ENCODE data around the gene SGCD.

The SGCD gene

GRCh38 chr5:156529892-156530291 is 202.9 kb downstream of the SGCD start:
- no peak overlapping the region for H3K4me3 ChIP-seq (ENCODE audit: low read length in 2 of 2)
- no peak overlapping the region for H3K14ac ChIP-seq (ENCODE audit: low read length)
- H2AK5ac ChIP-seq (ENCODE audit: low read depth, low read length) = no peak overlapping the region
- no peak overlapping the region for H2AFZ ChIP-seq (ENCODE audit: low read length)
- no peak overlapping the region for H3K27ac ChIP-seq (replicated peaks; ENCODE audit: low read length)
- H2BK12ac ChIP-seq (ENCODE audit: low read length) = no peak overlapping the region
- no peak for DNase-seq (ENCODE audit: low spot score)
- H3K18ac ChIP-seq (ENCODE audit: low read length) = no peak overlapping the region
- no peaks in the 10 kb centered on the region for H3K36me3 ChIP-seq (replicated peaks in 1 of 2; ENCODE audit: control insufficient read depth in 2 of 2, insufficient read depth in 2 of 2, low read length in 2 of 2)
- no peaks in the 10 kb centered on the region for H3K79me1 ChIP-seq (ENCODE audit: low read depth, low read length)
- no peak overlapping the region for H3K4me2 ChIP-seq (ENCODE audit: insufficient read depth, low read length, poor library complexity, severe bottlenecking)
- no peak overlapping the region for H3K9ac ChIP-seq (ENCODE audit: low read depth, low read length, poor library complexity)
- no peak overlapping the region for H4K91ac ChIP-seq (ENCODE audit: low read depth, low read length, poor library complexity)
- peaks cover 0 to 2% of the 10 kb centered on the region in 2 donors for H3K4me1 ChIP-seq (ENCODE audit: control insufficient read depth in 2 of 2, insufficient read depth in 1 of 2, low read depth in 1 of 2, low read length in 2 of 2)
- no peak overlapping the region for H2BK120ac ChIP-seq (ENCODE audit: low read depth, low read length)
- no peak overlapping the region for H3K23ac ChIP-seq (ENCODE audit: low read depth, low read length, poor library complexity)
- no peaks in the 10 kb centered on the region for H3K9me3 ChIP-seq (replicated peaks in 1 of 2; ENCODE audit: control insufficient read depth in 2 of 2, insufficient read depth in 1 of 2, low read depth in 1 of 2, low read length in 2 of 2)
- no peak overlapping the region for H2BK5ac ChIP-seq (ENCODE audit: low read length)
- WGBS, 2 donors (ENCODE audit: extremely low coverage in 2 of 2, insufficient read length in 2 of 2, insufficient replicate concordance in 1 of 2) = no CpG with 5 or more reads among the region's 1 CpG
- no peak overlapping the region for H4K8ac ChIP-seq (ENCODE audit: low read depth, low read length)
- no peak overlapping the region for H2BK15ac ChIP-seq (ENCODE audit: low read length)
- no peak overlapping the region for H3K4ac ChIP-seq (ENCODE audit: low read length)
- no peaks in the 10 kb centered on the region for H3K27me3 ChIP-seq (ENCODE audit: control insufficient read depth in 3 of 3, insufficient read depth in 3 of 3, low read depth in 1 of 3, low read length in 3 of 3)

GRCh38 chr5:156531199-156531598 is 204.2 kb downstream of the SGCD start:
- H4K91ac ChIP-seq (ENCODE audit: low read depth, low read length, poor library complexity) = no peak overlapping the region
- no peak overlapping the region for H3K4me2 ChIP-seq (ENCODE audit: insufficient read depth, low read length, poor library complexity, severe bottlenecking)
- H3K27ac ChIP-seq (replicated peaks; ENCODE audit: low read length) = no peak overlapping the region
- no peak overlapping the region for H3K23ac ChIP-seq (ENCODE audit: low read depth, low read length, poor library complexity)
- no peaks in the 10 kb centered on the region for H3K79me1 ChIP-seq (ENCODE audit: low read depth, low read length)
- H3K4me3 ChIP-seq (ENCODE audit: low read length in 2 of 2) = no peak overlapping the region
- no peak overlapping the region for H2BK120ac ChIP-seq (ENCODE audit: low read depth, low read length)
- H3K27me3 ChIP-seq (ENCODE audit: control insufficient read depth in 3 of 3, insufficient read depth in 3 of 3, low read depth in 1 of 3, low read length in 3 of 3) = no peaks in the 10 kb centered on the region
- no peak overlapping the region for H2BK5ac ChIP-seq (ENCODE audit: low read length)
- no peaks in the 10 kb centered on the region for H3K36me3 ChIP-seq (replicated peaks in 1 of 2; ENCODE audit: control insufficient read depth in 2 of 2, insufficient read depth in 2 of 2, low read length in 2 of 2)
- no peak overlapping the region for H4K8ac ChIP-seq (ENCODE audit: low read depth, low read length)
- H3K4ac ChIP-seq (ENCODE audit: low read length) = no peak overlapping the region
- no peak overlapping the region for H3K9ac ChIP-seq (ENCODE audit: low read depth, low read length, poor library complexity)
- H3K18ac ChIP-seq (ENCODE audit: low read length) = no peak overlapping the region
- WGBS, 2 donors (ENCODE audit: extremely low coverage in 2 of 2, insufficient read length in 2 of 2, insufficient replicate concordance in 1 of 2) = no CpG with 5 or more reads among the region's 2 CpGs
- DNase-seq (ENCODE audit: low spot score) = no peak
- H2BK15ac ChIP-seq (ENCODE audit: low read length) = no peak overlapping the region
- H3K14ac ChIP-seq (ENCODE audit: low read length) = no peak overlapping the region
- peaks cover 0 to under 1% of the 10 kb centered on the region in 2 donors for H3K4me1 ChIP-seq (ENCODE audit: control insufficient read depth in 2 of 2, insufficient read depth in 1 of 2, low read depth in 1 of 2, low read length in 2 of 2)
- no peak overlapping the region for H2BK12ac ChIP-seq (ENCODE audit: low read length)
- no peaks in the 10 kb centered on the region for H3K9me3 ChIP-seq (replicated peaks in 1 of 2; ENCODE audit: control insufficient read depth in 2 of 2, insufficient read depth in 1 of 2, low read depth in 1 of 2, low read length in 2 of 2)
- no peak overlapping the region for H2AK5ac ChIP-seq (ENCODE audit: low read depth, low read length)
- H2AFZ ChIP-seq (ENCODE audit: low read length) = no peak overlapping the region

- Histone ChIP-seq H3K9me3 (replicated peaks in 1 of 2; ENCODE audit: control insufficient read depth in 2 of 2, insufficient read depth in 1 of 2, low read depth in 1 of 2, low read length in 2 of 2) (no peaks in the 10 kb centered on the region), H4K8ac (ENCODE audit: low read depth, low read length) (no peak overlapping the region), H3K36me3 (replicated peaks in 1 of 2; ENCODE audit: control insufficient read depth in 2 of 2, insufficient read depth in 2 of 2, low read length in 2 of 2) (no peaks in the 10 kb centered on the region), H2BK120ac (ENCODE audit: low read depth, low read length) (no peak overlapping the region), H3K4me3 (ENCODE audit: low read length in 2 of 2) (no peak overlapping the region), H2BK12ac (ENCODE audit: low read length) (no peak overlapping the region), H2AFZ (ENCODE audit: low read length) (no peak overlapping the region), H3K9ac (ENCODE audit: low read depth, low read length, poor library complexity) (no peak overlapping the region), H3K23ac (ENCODE audit: low read depth, low read length, poor library complexity) (no peak overlapping the region), H3K79me1 (ENCODE audit: low read depth, low read length) (no peaks in the 10 kb centered on the region), H3K27ac (replicated peaks; ENCODE audit: low read length) (no peak overlapping the region), H2AK5ac (ENCODE audit: low read depth, low read length) (no peak overlapping the region), H4K91ac (ENCODE audit: low read depth, low read length, poor library complexity) (no peak overlapping the region), H3K27me3 (ENCODE audit: control insufficient read depth in 3 of 3, insufficient read depth in 3 of 3, low read depth in 1 of 3, low read length in 3 of 3) (no peaks in the 10 kb centered on the region), H3K18ac (ENCODE audit: low read length) (no peak overlapping the region), H3K4me1 (ENCODE audit: control insufficient read depth in 2 of 2, insufficient read depth in 1 of 2, low read depth in 1 of 2, low read length in 2 of 2) (no peaks in the 10 kb centered on the region), H2BK15ac (ENCODE audit: low read length) (no peak overlapping the region), H2BK5ac (ENCODE audit: low read length) (no peak overlapping the region), H3K4ac (ENCODE audit: low read length) (no peak overlapping the region), H3K14ac (ENCODE audit: low read length) (no peak overlapping the region), H3K4me2 (ENCODE audit: insufficient read depth, low read length, poor library complexity, severe bottlenecking) (no peak overlapping the region)
- DNase-seq (ENCODE audit: low spot score) = no peak
- WGBS, 2 donors (ENCODE audit: extremely low coverage in 2 of 2, insufficient read length in 2 of 2, insufficient replicate concordance in 1 of 2) = no CpG with 5 or more reads among the region's 4 CpGs
These were observed 206.0 kb downstream of the SGCD start for GRCh38 chr5:156532921-156533320.

- Histone ChIP-seq H3K14ac (ENCODE audit: low read length) (no peak overlapping the region), H3K18ac (ENCODE audit: low read length) (no peak overlapping the region), H3K27ac (replicated peaks; ENCODE audit: low read length) (no peak overlapping the region), H2BK15ac (ENCODE audit: low read length) (no peak overlapping the region), H3K4me2 (ENCODE audit: insufficient read depth, low read length, poor library complexity, severe bottlenecking) (no peak overlapping the region), H2BK120ac (ENCODE audit: low read depth, low read length) (no peak overlapping the region), H3K27me3 (ENCODE audit: control insufficient read depth in 3 of 3, insufficient read depth in 3 of 3, low read depth in 1 of 3, low read length in 3 of 3) (no peaks in the 10 kb centered on the region), H3K36me3 (replicated peaks in 1 of 2; ENCODE audit: control insufficient read depth in 2 of 2, insufficient read depth in 2 of 2, low read length in 2 of 2) (no peaks in the 10 kb centered on the region), H3K4ac (ENCODE audit: low read length) (no peak overlapping the region), H2BK5ac (ENCODE audit: low read length) (no peak overlapping the region), H3K9me3 (replicated peaks in 1 of 2; ENCODE audit: control insufficient read depth in 2 of 2, insufficient read depth in 1 of 2, low read depth in 1 of 2, low read length in 2 of 2) (no peaks in the 10 kb centered on the region), H2AK5ac (ENCODE audit: low read depth, low read length) (no peak overlapping the region), H2AFZ (ENCODE audit: low read length) (no peak overlapping the region), H3K4me1 (ENCODE audit: control insufficient read depth in 2 of 2, insufficient read depth in 1 of 2, low read depth in 1 of 2, low read length in 2 of 2) (no peaks in the 10 kb centered on the region), H4K91ac (ENCODE audit: low read depth, low read length, poor library complexity) (no peak overlapping the region), H3K4me3 (ENCODE audit: low read length in 2 of 2) (no peak overlapping the region), H3K23ac (ENCODE audit: low read depth, low read length, poor library complexity) (no peak overlapping the region), H4K8ac (ENCODE audit: low read depth, low read length) (no peak overlapping the region), H3K79me1 (ENCODE audit: low read depth, low read length) (no peaks in the 10 kb centered on the region), H2BK12ac (ENCODE audit: low read length) (no peak overlapping the region), H3K9ac (ENCODE audit: low read depth, low read length, poor library complexity) (no peak overlapping the region)
- no CpG with 5 or more reads among the region's 2 CpGs for WGBS, 2 donors (ENCODE audit: extremely low coverage in 2 of 2, insufficient read length in 2 of 2, insufficient replicate concordance in 1 of 2)
- no peak for DNase-seq (ENCODE audit: low spot score)
These were observed 207.1 kb downstream of the SGCD start for GRCh38 chr5:156534085-156534484.

All from neuronal stem cell (in vitro differentiated cells).